SU-DHL-6 (cell line): Measurements from ENCODE around the gene POU5F1.

Source experiments
- EZH2phosphoT487 ChIP-seq: fragments of 200-600 bp; sonication (generic), shearing (Covaris generic); conservative IDR thresholded peaks from 2 replicates; pipeline ENCODE4 v1.6.1; 2018; ENCODE audit warnings: mild to moderate bottlenecking, antibody characterized with exemption, low read length, moderate library complexity, mixed read lengths
- TF ChIP-seq, protein P1 (sequence below): fragments of 200-600 bp; sonication (generic); IDR thresholded peaks from one replicate; pipeline ENCODE4 v1.5.1; 2017; ENCODE audit warnings: antibody characterized with exemption, mild to moderate bottlenecking, low read length, moderate library complexity; ENCODE audit not compliant: insufficient read depth, poor library complexity, severe bottlenecking

DNA sequence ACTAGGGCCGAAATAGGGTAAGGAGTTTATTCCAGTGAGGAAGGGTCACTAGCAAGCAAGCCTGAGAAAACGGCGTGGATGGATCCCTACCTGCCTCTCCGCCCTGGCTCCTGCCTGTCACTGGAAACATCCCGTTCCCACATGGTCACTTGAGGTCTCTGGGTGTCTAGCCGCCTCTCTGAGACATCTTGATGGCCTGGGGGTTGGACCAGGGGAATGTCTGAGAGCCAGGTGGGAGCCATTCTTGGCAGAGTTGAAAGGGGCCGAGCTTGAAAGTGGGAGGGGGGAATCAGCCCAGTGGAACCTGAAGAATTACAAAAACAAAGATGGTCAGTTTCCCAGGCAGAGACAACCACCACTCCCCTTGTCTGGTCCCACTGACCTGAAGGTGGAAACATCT is 13.8 kb downstream of the POU5F1 start:
- TF ChIP-seq, protein P1, sequence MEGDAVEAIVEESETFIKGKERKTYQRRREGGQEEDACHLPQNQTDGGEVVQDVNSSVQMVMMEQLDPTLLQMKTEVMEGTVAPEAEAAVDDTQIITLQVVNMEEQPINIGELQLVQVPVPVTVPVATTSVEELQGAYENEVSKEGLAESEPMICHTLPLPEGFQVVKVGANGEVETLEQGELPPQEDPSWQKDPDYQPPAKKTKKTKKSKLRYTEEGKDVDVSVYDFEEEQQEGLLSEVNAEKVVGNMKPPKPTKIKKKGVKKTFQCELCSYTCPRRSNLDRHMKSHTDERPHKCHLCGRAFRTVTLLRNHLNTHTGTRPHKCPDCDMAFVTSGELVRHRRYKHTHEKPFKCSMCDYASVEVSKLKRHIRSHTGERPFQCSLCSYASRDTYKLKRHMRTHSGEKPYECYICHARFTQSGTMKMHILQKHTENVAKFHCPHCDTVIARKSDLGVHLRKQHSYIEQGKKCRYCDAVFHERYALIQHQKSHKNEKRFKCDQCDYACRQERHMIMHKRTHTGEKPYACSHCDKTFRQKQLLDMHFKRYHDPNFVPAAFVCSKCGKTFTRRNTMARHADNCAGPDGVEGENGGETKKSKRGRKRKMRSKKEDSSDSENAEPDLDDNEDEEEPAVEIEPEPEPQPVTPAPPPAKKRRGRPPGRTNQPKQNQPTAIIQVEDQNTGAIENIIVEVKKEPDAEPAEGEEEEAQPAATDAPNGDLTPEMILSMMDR = no peak
- TF ChIP-seq EZH2phosphoT487 = no peak
